GM18870 (cell line): Measurements from ENCODE around the gene ZNF792.
"Not testable (repeated sequence)": the region's sequence is repeated elsewhere in the genome, so short reads cannot be mapped to it uniquely, and the experiment has no call there.

Source experiments
- ATAC-seq: cut with Tn5 transposase; IDR thresholded peaks from one replicate; pipeline ENCODE4 v1.9.1; 2021; ENCODE audit warnings: moderate library complexity; ENCODE audit not compliant: unreplicated experiment

Gene ZNF792

GRCh38 chr19:34963573-34964406 is at the start of gene ZNF792:
Gene ZNF792, minus strand, starts transcription at chr19:34964229. Its CDS starts 567 bp downstream, at chr19:34963662.
- ATAC-seq: no peak

GRCh38 chr19:35013041-35013819 is 49.2 kb upstream of the ZNF792 start:
- no peak for ATAC-seq

GRCh38 chr19:35011737-35012682 is 48.0 kb upstream of the ZNF792 start:
- no peak for ATAC-seq

DNA sequence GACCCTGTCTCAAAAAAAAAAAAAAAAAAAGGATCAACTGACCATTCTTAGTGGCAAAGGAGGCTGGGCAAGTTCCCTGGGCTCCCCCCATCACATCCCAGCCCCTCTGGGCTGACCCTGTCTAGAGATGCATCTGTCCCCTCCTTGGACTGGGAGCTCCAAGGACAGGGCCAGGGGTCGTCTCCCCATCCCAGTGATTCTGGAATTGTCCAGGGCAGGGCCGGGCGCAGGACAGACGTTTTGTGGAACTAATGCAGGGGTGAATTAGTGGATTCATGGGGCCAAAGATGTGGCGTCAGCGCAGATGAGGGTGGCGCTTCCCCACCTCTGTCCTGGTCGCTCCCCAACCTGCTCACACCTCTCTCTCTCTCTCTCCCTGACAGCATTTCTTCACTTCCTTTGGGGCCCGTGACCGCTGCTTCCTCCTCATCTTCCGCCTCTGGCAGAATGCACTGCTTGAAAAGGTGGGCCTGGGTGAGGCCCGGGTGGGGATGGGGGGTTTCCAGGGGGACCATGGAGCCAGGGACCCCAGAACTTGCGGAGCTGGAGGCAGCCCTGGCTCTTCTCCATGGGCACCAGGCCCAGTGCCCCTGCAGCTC is 47.2 kb upstream of the ZNF792 start:
- ATAC-seq: no peak

DNA sequence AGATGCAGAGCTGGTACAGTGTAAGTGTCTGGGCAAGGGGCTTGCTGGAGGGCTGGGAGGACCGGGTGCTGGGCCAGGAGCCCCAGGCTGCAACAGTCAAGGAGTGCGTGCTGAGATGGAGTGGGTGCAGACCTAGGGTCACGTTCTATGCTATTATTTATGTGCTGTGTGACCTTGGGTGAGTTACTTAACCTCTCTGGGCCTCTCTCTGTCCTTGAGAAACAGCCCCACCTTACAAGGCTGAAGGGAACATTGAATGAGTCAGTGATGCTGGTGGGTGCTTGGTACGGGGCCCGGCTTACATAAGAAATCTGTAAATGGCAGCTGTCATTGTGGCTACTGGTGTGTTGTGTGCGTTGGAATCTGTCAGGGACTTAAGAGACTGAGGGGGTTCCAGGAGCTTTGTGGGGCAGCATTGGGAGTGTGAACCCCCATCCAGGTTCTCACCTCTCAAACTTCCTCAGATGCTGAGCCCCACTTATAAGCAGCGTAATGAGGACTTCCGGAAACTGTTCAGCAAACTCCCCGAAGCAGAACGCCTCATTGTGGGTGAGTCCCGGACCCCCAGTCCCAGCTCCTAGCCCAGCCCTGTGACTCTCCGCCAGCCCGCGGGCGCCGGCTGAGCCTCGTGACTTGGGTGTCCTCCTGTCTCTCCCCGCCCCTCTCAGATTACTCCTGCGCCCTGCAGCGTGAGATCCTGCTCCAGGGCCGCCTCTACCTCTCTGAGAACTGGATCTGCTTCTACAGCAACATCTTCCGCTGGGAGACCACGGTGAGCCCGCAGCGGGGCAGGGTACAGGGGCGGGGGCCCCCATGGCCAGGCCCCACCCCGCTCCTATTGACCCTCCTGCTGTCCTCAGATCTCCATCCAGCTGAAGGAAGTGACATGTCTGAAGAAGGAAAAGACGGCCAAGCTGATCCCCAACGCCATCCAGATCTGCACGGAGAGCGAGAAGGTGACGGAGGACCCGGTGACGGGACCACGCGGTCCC is 45.7 kb upstream of the ZNF792 start:
- no peak for ATAC-seq

- ATAC-seq: no peak
Observed at GRCh38 chr19:35008891-35009341, 44.9 kb upstream of the ZNF792 start.

DNA sequence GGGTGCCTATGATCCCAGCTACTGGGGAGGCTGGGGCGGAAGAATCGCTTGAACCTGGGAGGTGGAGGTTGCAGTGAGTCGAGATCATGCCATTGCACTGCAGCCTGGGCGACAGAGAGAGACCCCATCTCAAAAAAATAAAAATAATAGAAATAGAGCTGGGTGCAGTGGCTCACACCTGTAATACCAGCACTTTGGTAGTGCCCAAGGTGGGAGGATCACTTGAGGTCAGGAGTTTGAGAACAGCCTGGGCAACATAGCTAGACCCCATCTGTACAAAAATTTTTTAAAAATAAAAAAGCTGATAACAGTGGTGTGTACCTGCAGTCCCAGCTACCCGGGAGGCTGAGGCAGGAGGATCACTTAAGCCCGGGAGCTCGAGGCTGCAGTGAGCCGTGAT is 43.4 kb upstream of the ZNF792 start:
- not testable (repeated sequence) for ATAC-seq

- ATAC-seq: no peak
Observed at GRCh38 chr19:35006999-35007365, 43.0 kb upstream of the ZNF792 start.

DNA sequence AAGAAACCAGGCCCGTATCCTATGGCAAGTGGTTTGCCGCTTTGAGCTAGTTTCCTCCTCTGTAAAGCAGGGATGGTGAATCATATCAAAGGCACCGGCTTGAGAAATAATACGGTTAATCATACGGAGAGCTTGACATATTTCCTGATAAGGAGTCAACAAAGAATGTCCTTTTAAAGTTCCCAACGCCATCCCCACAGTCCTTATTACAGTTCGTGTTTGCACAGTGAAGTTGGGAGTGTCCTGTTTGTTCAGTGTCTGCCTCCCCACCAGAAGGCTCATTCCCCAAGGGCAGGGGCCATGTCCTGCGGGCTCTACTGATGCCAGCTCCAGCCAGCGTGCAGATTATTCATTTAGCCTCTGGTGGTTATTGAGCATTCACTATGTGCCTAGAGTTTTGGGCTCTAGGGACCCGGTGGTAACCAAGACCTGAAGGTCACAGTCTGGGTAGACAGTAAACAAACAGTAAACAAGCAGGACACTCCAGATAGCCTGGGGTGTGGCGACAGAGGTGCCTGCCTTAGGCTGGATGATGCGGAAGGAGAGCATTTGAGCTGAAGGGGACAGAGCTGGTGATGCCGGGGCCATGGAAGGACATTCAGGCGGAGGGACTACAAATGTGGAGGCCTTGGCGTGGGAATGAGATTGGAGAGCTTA is 42.4 kb upstream of the ZNF792 start:
- no peak for ATAC-seq

DNA sequence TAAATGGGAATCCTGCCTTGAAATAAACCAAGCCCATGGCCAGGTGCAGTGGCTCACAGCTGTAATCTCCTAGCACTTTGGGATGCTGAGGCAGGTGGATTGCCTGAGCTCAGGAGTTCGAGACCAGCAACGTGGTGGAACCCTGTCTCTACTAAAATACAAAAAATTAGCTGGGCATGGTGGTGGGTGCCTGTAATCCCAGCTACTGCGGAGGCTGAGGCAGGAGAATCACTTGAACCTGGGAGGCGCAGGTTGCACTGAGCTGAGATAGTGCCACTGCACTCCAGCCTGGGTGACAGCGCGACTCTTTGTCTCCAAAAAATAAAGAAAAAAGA is 41.9 kb upstream of the ZNF792 start:
- ATAC-seq: not testable (repeated sequence)

DNA sequence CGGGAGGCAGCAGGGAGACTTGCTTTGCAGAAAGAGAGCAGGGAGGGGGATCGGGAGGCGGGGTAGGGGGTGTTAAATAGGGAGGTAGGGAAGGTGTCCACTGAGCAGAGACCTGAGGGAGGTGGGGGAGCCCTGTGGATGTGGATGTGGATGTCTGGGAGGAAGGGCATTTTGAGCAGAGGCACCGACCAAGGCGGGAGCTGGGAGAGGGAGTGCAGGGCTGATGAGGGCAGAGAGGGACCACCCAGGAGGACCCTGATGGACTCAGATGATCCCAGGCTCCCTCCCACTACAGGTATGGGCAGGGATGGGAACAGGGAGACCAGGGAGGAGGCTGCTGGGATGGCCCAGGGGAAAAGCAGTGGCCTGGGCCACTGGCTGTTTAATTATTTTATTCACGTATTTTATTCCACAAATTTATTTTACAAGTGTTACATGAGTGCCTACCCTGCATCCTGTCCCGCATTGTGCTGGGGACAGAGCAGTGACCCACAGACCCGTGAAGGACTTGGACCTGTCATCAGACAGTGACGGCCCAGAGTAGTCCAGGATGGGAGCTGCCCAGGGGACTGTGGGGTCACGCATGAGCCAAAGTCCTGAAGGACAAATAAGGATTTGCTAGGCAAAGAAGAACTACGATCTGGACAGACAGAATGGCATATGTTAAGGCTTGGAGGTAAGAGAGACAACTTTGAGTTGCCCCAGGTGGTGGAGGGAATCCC is 41.4 kb upstream of the ZNF792 start:
- ATAC-seq: no peak

DNA sequence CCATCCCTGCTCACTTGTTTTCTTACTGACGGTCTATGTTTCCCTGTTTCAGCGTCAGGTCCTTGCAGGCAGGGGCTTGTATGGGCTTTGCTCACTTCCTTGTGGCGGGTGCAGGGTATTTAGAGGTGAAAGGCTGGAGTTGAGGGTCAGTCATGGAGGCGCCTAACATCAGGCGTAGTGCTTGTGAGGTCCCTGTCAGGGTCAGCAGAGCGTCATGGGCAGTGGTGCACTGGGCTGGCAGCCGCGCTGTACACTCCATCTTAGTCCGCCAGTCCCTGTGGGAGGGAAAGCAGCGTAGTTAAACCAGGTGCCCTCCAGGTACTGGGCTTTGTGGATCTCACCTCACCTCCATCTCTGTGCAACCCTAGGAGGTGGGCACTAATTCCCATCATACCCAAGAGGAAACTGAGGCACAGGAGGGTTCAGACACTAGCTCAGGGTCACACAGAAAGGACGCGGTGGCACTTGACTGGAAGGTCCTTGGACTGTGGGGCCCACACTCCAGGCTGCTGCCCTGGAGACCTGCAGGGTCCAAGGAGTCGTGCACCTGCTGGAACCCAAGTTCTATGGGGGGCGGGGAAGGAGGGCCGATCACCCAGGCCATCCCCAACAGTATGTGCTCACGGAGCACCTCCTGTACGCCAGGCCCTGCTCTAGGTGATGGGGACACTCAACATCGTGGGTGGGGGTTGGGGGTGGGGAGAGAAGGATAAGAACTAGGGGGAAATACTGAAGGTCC is 40.7 kb upstream of the ZNF792 start:
- ATAC-seq: no peak

- no peak for ATAC-seq
Observed at GRCh38 chr19:35002037-35002535, 38.1 kb upstream of the ZNF792 start.

GRCh38 chr19:35000647-35001501 is 36.8 kb upstream of the ZNF792 start:
- no peak for ATAC-seq

- ATAC-seq: no peak
Observed at GRCh38 chr19:35000338-35000646, 36.3 kb upstream of the ZNF792 start.

GRCh38 chr19:34999498-35000337 is 35.7 kb upstream of the ZNF792 start, which contains the start of gene GRAMD1A:
Gene GRAMD1A, plus strand, starts transcription at chr19:35000323. Its CDS starts 156 bp downstream, at chr19:35000479.
- no peak for ATAC-seq
